ENCODE data around the gene ZNF750. TPM values are rescaled to one million over a fixed set of nuclear protein-coding genes. Genes with fewer than 3 reads are reported as not detected.

ZNF750 gene
- polyA plus RNA-seq, 1 experiment, result not detected

DNA sequence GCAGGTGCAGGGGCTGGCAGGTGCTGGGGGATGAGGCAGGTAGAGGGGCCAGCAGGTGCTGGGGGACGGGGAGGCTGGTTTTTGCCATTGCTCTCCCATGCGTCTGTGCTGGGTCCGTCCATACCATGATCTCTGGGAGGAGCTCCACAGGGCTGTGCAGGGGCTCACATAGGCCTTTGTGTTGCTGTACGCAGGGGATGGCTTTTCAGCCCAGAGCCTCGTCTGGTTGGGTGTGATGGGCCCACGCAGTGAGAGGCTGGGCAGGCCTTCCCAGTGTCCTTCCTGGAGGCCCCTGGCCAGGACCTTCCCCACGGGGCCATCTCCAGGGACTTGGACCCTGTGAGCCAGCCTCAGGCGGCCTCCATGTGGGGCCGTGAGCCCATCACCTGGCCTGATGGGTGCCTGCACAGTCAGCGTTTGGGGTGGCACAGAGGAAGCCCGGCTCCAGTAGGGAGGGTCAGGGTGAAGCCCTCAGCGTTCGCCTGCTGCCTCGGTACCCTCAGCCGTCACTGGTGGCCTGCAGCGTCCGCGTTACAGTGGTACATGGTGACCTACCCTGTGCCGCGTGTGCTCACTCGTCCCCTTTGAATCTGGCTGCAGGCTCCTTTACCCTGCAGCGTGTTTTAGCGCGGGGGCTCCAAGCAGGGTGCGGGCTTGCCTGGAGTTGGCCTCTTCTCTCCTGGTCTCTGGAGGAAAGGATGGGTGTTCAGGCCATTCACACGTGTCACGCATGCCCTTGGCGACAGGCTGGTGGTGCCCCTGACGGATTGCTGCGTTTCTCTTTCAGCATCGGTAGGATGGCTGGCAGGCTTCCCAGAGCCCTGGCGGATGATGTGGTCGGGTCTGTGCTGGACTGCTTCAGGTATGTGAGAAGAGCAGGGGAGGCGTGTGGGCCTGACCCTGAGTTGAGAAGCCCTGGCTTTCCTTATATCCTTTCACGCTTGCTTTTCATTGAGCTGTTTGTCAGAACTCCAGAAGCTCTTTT lies 30.6 kb downstream of the ZNF750 start:
- no peak for DNase-seq (ENCODE audit: low read depth, low spot score)
- TF ChIP-seq, protein P1, sequence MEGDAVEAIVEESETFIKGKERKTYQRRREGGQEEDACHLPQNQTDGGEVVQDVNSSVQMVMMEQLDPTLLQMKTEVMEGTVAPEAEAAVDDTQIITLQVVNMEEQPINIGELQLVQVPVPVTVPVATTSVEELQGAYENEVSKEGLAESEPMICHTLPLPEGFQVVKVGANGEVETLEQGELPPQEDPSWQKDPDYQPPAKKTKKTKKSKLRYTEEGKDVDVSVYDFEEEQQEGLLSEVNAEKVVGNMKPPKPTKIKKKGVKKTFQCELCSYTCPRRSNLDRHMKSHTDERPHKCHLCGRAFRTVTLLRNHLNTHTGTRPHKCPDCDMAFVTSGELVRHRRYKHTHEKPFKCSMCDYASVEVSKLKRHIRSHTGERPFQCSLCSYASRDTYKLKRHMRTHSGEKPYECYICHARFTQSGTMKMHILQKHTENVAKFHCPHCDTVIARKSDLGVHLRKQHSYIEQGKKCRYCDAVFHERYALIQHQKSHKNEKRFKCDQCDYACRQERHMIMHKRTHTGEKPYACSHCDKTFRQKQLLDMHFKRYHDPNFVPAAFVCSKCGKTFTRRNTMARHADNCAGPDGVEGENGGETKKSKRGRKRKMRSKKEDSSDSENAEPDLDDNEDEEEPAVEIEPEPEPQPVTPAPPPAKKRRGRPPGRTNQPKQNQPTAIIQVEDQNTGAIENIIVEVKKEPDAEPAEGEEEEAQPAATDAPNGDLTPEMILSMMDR (IDR thresholded peaks at IDR 0.05; ENCODE audit: low read depth, low read length), result no peak
- POLR2A ChIA-PET, result no interaction called here
- CTCF ChIA-PET, result no interaction called here
- H3K4me3 ChIP-seq (ENCODE audit: low read depth, low read length), result no peak overlapping the region
- no peaks in the 10 kb centered on the region for H3K27me3 ChIP-seq (ENCODE audit: control insufficient read depth, insufficient read depth, low read length)
- H3K27ac ChIP-seq (ENCODE audit: low read depth, low read length), result no peak overlapping the region
- no peaks in the 10 kb centered on the region; the same call in 1 of the 2 replicates for H3K9me3 ChIP-seq (ENCODE audit: control insufficient read depth, insufficient read depth, low read length)

DNA sequence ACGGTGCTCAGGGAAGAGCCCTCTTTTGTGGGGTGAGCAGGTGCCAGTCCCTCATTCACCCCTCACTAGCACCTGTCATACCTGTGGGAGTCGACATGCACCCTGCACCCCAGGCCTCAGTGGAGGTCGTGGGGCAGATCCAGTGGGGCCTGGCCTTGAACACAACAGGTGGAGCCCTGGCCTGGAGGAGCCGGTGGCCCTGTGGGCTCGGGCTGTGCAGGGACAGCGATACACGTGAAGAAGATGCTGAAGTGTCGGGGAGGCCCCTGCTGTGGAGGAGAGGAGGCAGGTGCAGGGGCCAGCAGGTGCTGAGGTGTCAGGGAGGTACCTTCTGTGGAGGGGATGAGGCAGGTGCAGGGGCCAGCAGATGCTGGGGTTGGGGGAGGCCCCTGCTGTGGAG lies 31.8 kb downstream of the ZNF750 start:
- ChIA-PET POLR2A (no interaction called here), CTCF (no interaction called here)
- Histone ChIP-seq H3K27ac (ENCODE audit: low read depth, low read length) (no peak overlapping the region), H3K27me3 (ENCODE audit: control insufficient read depth, insufficient read depth, low read length) (no peaks in the 10 kb centered on the region), H3K9me3 (ENCODE audit: control insufficient read depth, insufficient read depth, low read length) (no peaks in the 10 kb centered on the region; the same call in 1 of the 2 replicates), H3K4me3 (ENCODE audit: low read depth, low read length) (no peak overlapping the region)
- TF ChIP-seq, protein P1 (IDR thresholded peaks at IDR 0.05; ENCODE audit: low read depth, low read length), result no peak
- DNase-seq (ENCODE audit: low read depth, low spot score), result no peak

DNA sequence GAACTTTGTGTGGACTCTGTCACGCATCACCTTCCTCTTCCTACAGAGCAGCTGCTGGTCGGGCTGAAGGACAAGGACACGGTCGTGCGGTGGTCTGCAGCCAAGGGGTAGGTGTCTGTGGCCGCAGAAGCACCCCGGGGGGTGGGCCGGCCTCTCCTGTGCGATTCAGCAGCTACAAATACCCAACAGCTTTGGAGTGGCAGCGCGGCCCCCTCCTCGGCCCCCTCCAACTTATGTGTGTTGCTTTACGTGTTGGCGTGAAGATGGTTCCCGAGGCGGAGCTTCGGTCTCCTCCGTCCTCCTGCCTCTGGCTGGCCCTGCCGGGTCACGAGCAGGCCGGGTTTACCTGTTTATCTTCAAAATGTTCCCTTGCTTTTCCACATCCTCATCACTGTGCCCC lies 32.3 kb downstream of the ZNF750 start:
- ChIA-PET POLR2A (no interaction called here), CTCF (no interaction called here)
- no peak overlapping the region for H3K4me3 ChIP-seq (ENCODE audit: low read depth, low read length)
- no peaks in the 10 kb centered on the region for H3K27me3 ChIP-seq (ENCODE audit: control insufficient read depth, insufficient read depth, low read length)
- no peak for DNase-seq (ENCODE audit: low read depth, low spot score)
- TF ChIP-seq, protein P1 (IDR thresholded peaks at IDR 0.05; ENCODE audit: low read depth, low read length), result no peak
- H3K9me3 ChIP-seq (ENCODE audit: control insufficient read depth, insufficient read depth, low read length), result peaks cover under 1% of the 10 kb centered on the region; the same call in 1 of the 2 replicates
- H3K27ac ChIP-seq (ENCODE audit: low read depth, low read length), result no peak overlapping the region

DNA sequence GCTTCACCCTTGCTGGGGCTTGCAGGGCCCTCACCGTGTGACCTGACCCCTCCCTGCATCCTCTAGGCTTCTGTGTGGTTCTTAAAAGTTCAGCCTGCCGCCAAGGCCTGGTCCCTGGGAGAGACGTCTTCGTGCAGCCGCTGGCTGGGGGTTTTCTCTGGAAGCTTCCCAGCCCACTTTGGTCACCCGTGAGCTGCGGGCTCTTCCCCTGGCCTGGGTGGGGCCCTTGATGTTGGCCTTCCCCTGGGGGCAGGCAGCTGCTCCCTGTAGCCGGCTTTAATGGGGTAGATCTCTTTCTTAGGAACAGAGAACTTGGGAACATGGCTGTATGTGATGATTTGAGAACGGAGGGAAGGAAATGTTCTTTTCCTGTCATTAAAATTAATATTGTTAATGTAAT lies 32.7 kb downstream of the ZNF750 start:
- POLR2A ChIA-PET, result no interaction called here
- no peak for DNase-seq (ENCODE audit: low read depth, low spot score)
- TF ChIP-seq, protein P1 (IDR thresholded peaks at IDR 0.05; ENCODE audit: low read depth, low read length), result no peak
- CTCF ChIA-PET, result no interaction called here
- Histone ChIP-seq H3K4me3 (ENCODE audit: low read depth, low read length) (no peak overlapping the region), H3K27ac (ENCODE audit: low read depth, low read length) (no peak overlapping the region), H3K27me3 (ENCODE audit: control insufficient read depth, insufficient read depth, low read length) (no peaks in the 10 kb centered on the region), H3K9me3 (ENCODE audit: control insufficient read depth, insufficient read depth, low read length) (peaks cover 3% of the 10 kb centered on the region; the same call in 1 of the 2 replicates)

DNA sequence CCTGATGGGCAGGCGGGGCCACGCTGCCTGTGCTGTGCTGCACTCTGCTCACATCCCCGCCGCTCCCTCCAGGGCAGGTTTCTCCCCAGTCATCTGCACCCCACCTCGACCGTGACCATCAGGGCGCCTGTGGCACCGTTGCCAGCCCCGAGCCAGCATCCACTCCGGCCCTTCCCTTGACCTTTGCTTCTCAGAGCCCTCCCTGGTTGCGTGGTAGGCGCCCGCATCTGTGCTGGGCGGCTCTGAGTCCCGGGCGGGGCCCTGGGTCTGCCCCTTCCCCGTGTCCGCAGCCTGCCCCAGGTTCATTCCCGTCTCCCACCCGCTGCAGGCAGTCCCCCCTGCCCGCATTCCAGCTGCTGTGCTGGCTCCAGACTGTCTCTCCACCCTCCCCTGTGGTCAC lies 33.2 kb downstream of the ZNF750 start:
- Histone ChIP-seq H3K4me3 (ENCODE audit: low read depth, low read length) (no peak overlapping the region), H3K27ac (ENCODE audit: low read depth, low read length) (no peak overlapping the region), H3K9me3 (ENCODE audit: control insufficient read depth, insufficient read depth, low read length) (peaks cover 6% of the 10 kb centered on the region; the same call in 1 of the 2 replicates), H3K27me3 (ENCODE audit: control insufficient read depth, insufficient read depth, low read length) (no peaks in the 10 kb centered on the region)
- DNase-seq (ENCODE audit: low read depth, low spot score), result no peak
- CTCF ChIA-PET, result no interaction called here
- POLR2A ChIA-PET, result no interaction called here
- TF ChIP-seq, protein P1 (IDR thresholded peaks at IDR 0.05; ENCODE audit: low read depth, low read length), result no peak

Measured in AG04450 (cell line).